Transverse colon (tissue), 3 donors: Measurements from ENCODE around the gene GLIPR2.

Source experiments
- CTCF ChIP-seq, 5 experiments: fragments of 200-600 bp in 3 of 5; fragments of 450-650 bp in 2 of 5; sonication (generic) in 3 of 5; IDR thresholded peaks; 1 replicate in 2 of 5; 2 replicates in 3 of 5; pipeline ENCODE4 v1.5.1; 2016 to 2017; ENCODE audit warnings: antibody characterized with exemption in 5 of 5, inconsistent platforms in 3 of 5, mild to moderate bottlenecking in 2 of 5, moderate library complexity in 1 of 5
- EP300 ChIP-seq: sonication (generic); formaldehyde crosslinking; IDR thresholded peaks from one replicate; pipeline ENCODE4 v1.6.1; 2017; ENCODE audit warnings: antibody characterized with exemption, low read depth
- POLR2A ChIP-seq: fragments of 450-650 bp; IDR thresholded peaks from one replicate; pipeline ENCODE4 v1.6.1; 2016; ENCODE audit warnings: antibody characterized with exemption, mild to moderate bottlenecking, moderate library complexity

GRCh38 chr9:36156116-36156515, 19.6 kb downstream of the GLIPR2 start:
- TF ChIP-seq POLR2A: no peak
- TF ChIP-seq CTCF (IDR thresholded peaks at IDR 0.05): no peak
- TF ChIP-seq EP300: no peak
